Activated effector memory CD4-positive, alpha-beta T cell treated with Interleukin-2 at 50 U/mL for 16 hours (primary cell): Measurements from ENCODE around the gene LRRC8E.
A peak's percentile ranks its signal among the peaks of the same experiment; 100 is the strongest.
"Not testable (repeated sequence)": the region's sequence is repeated elsewhere in the genome, so short reads cannot be mapped to it uniquely, and the experiment has no call there.

Experiments used
- DNase-seq: peaks from one replicate; pipeline ENCODE4 v3.0.0-alpha.2; 2020

LRRC8E gene

DNA sequence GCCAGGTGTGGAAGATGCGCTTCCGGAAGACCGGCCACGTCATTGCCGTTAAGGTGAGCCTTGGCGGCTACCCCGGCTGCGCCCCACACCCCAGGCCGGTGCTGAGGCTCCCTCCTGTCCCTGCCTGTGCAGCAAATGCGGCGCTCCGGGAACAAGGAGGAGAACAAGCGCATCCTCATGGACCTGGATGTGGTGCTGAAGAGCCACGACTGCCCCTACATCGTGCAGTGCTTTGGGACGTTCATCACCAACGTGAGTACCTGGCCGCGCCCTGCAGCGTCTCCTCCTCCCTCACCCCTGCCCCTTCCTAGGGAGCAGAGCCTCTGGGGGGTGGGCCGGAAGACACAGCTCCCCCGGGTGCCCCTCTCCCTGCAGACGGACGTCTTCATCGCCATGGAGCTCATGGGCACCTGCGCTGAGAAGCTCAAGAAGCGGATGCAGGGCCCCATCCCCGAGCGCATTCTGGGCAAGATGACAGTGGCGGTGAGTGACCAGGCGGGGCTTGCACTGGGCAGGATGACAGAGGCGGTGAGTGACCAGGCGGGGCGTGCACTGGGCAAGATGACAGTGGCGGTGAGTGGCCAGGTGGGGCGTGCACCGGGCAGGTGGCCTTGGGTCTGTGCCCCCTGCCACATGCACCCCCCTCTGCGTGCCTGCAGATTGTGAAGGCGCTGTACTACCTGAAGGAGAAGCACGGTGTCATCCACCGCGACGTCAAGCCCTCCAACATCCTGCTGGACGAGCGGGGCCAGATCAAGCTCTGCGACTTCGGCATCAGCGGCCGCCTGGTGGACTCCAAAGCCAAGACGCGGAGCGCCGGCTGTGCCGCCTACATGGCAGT is 22.2 kb downstream of the LRRC8E start:
- no peak for DNase-seq

GRCh38 chr19:7911508-7912143 is 23.3 kb downstream of the LRRC8E start:
- DNase-seq: no peak

GRCh38 chr19:7912144-7912696 is 23.9 kb downstream of the LRRC8E start:
- DNase-seq: no peak

DNA sequence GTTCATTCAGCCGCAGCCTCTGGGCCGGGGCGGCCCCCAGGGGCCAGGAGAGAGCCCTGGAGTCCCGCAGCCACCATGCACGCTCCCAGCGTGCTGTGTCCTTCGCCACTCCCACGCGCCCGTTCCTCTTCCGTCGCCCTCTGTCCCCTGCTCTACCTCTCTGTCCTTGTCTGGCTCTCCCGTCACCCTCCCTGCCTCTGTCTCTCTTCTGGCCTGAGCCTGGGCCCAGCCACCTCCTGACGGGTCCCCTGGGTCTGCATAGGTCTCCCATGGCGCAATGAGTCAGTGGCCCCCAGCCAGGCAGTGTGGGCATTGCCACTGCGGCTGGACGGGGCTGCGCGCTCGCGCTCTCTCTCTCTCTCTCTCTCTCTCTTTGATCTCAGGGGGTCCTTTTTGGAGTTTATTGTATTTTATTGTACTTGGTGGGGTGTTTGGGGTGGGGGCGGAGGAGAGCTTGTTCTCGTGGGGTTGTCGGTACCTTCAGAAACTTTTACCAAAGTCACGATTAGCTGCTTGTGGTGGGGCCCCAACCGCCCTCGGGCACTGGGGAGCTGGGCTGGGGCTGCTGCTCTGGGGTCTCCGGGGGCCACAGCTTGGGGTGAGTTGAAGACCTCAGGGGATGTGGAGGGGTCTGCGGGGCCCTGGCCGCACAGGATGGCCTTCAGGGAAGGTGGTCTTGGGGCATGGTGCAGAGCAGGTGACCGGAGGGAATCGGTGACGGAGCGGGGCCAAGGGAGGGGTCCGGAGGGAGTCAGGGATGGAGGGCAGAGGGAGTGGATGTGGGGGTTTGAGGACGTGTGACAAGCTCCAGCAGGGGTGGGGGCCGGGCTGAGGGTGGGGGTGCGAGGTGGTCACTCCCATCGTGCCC is 24.6 kb downstream of the LRRC8E start:
- DNase-seq: no peak

GRCh38 chr19:7913652-7914051 is 25.3 kb downstream of the LRRC8E start:
- DNase-seq: no peak

GRCh38 chr19:7914099-7914498 is 25.8 kb downstream of the LRRC8E start:
- no peak for DNase-seq

- no peak for DNase-seq
Observed at GRCh38 chr19:7914598-7915045, 26.3 kb downstream of the LRRC8E start, which contains the start of gene TGFBR3L. Gene TGFBR3L (plus strand): TSS chr19:7914830.

DNA sequence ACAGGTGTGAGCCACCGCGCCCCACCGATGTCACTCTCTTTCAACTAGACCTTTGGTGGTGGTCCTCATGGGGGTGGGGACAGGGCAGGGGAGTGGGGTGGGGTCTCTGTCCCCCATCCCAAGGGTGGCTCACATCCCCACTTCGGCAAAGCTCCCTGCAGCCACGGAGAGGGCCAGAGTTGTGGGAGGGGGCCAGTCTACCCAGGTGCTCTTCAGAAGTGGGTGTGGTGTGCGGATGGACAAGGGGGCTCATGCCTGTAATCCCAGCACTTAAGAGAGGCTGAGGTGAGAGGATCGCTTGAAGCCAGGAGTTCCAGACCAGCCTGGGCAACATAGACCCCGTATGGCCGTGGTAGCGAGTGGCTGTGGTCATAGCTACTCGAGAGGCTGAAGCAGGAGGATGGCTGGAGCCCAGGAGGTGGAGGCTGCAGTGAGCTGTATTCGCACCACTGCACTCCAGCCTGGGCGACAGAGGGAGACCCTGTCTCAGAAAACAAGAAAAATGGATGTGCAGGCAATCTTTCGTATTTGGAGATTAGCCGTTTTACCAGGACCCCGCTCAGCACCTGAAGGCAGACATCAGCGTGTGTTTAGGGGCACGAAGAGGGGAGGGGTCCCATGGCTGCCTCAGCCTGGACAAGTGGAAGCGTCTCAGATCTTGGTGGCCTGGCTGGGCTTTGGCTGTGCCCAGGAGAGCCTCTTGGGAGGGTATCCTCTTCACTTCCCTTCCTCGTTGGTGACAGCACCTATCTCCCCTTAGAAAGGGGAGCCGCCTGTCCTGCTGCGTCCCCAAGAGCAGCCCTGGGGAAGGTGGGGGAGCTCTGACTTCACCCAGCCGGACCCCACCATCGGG is 27.2 kb downstream of the LRRC8E start:
- DNase-seq: no peak

DNA sequence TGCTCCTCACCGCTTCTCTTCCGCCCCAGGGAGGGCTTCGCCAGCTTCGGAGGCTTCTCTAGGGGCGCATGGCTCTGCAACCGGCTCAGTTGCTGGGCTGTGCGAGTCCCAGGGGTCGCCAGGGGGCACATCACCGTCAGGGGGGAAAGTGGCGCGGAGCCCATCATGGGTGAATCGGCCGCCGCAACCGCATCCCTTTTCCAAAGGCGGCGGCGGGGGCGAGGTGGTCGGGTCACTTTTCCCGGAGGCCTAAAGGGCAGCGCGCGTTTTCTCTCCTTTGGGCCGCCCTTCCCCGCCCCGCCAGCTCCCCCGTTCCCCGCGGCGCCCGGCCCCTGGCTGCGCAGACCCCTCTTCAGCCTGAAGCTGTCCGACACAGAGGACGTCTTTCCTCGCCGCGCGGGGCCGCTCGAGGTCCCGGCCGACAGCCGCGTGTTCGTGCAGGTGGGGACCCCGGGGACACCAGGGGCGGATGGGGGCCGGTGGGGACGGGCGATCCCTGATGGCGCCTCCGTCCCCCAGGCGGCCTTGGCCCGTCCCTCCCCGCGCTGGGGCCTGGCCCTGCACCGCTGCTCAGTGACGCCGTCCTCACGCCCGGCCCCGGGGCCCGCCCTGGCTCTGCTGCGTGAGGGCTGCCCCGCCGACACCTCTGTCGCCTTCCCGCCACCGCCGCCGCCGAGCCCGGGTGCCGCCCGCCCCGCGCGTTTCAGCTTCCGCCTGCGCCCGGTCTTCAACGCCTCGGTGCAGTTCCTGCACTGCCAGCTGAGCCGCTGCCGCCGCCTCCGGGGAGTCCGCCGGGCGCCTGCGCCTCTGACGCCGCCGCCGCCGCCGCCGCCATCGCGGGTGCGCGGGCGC is 28.0 kb downstream of the LRRC8E start:
- peak; percentile 31 for DNase-seq

- DNase-seq: no peak
Observed at GRCh38 chr19:7916955-7917266, 28.6 kb downstream of the LRRC8E start.

GRCh38 chr19:7917267-7918061 is 29.2 kb downstream of the LRRC8E start:
- peak; percentile 48 for DNase-seq

GRCh38 chr19:7918062-7918614 is 29.8 kb downstream of the LRRC8E start:
- DNase-seq: not testable (repeated sequence)

DNA sequence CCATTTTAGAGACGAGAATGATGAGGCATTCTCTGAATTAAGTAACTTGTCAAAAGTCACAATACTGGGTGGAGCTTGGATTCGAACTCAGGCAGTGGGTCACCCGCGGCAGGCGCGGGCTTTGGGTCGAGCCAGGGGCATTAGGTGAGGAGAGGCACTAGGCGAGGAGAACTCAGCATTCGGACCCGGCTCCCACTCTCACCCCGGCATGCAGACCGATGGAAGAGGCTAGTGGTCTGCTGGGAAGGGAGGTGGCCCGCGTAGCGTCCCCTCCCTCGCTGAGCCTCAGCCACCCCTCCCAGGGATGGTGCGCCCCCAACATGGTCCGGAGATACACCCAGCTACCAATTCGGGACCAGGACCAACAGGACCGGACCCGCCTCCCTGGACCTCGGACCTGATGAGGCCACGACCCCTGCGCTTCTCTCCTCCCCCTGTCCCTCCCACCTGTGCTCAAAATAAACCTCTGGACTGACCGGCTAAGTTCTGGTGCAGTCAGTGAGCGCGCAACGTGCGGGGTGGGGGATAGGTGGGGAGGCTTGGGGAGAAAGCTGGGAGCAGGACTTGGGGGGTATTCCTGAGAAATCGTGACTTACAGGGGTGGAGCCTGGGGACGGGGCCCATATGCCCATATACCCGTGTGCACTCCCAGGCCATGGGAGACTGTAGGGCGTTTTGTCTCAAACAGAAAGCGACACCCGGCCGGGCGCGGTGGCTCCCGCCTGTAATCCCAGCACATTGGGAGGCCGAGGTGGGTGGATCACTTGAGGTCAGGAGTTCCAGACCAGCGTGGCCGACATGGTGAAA is 30.5 kb downstream of the LRRC8E start:
- no peak for DNase-seq

- DNase-seq: peak; percentile 95
Observed at GRCh38 chr19:7919610-7920518, 31.6 kb downstream of the LRRC8E start, which contains the start of gene SNAPC2. Gene SNAPC2 (plus strand): TSS chr19:7920338. CDS start chr19:7920367, 29 bp downstream.

DNA sequence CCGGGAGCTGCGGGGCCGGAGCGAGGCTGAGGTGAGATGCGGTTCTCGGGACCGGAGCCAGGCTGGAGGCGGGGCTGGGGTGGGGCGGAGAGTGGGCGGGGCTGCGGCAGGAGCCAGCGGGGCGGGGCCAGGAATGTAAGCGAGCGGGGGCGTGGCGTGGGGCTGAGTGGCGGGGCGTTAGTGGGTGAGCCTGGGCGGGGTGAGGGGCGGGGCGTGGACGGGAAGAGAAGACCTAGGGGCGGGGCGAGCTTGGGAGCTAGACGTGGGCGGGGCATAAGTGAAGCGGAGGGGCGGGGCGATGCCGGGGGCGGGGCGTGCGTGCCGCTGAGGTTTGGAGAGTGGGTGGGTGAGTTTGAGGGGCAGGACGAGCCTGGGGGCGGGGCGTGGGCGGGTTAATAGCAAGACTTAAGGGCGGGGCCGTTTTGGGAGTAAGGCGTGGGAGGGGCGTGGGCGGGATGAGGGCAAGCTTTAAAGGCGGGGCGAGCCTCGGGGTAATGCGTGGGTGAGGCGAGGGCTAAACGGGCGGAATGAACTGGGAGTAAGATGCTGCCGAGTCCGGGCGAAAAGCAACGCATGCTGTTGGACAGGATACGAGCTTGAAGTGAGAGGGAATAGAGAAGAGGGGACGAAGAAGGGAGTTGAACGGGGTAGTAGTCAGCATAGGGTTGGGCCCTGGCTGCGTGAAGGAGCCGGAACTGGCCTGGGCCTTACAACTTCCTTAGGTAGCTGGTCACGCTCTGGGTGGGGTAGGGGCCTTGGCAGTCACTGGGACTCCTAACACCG is 32.4 kb downstream of the LRRC8E start:
- DNase-seq: peak; percentile 98

DNA sequence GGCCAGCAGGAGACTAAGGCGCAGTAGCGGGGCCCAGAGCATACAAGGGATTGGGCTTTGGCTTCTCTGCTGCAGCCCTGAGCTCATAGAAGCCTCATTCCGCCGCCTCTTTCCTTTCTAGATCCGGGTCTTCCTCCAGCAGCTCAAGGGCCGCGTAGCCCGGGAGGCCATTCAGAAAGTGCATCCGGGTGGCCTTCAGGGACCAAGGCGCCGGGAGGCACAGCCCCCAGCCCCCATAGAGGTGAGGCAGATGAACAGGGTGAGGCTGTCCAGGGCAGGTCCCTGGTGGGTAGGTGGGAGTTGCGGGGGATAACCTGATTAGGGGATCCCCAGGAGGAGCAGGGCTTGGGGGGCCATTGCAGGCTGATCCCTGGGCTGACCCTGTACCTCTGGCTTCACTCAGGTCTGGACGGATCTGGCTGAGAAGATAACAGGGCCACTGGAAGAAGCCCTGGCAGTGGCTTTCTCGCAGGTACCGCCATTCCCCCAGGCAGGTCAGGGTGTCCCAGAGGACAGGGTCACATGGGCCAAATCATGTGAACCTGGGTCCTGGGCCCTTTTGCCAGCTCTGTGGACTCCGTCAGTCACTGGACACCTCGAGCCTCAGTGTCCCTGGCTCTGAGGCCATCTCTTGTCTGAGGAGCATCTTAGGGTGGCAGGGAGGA is 33.1 kb downstream of the LRRC8E start:
- no peak for DNase-seq
